Activated CD4-positive, alpha-beta T cell treated with anti-CD3 and anti-CD28 coated beads for 24 hours (primary cell): ENCODE measurements around the gene GRIP2.

Experiments used
- DNase-seq, 2 donors: peaks; one replicate each; pipeline ENCODE4 v3.0.0-alpha.2; 2020; ENCODE audit warnings: low read depth in 2 of 2

GRIP2 gene

DNA sequence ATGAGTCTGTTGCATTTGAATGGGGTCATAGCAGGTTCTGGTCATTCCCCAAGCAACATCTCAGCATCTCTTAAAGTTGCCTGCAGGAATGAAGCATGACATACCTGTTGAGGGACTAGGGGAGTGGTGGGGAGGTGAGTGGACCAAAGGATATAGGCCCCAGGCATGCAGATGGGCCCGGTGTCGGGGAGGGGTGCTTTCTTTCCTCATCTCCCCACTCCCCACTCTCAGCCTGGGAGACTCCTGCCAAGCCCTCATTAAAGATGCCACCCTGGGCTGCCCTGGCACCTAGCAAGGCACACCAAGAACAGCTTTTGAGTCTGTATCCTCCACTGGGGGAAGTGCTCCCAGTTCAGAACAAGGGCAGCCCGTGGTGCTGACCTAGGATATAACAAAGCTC, 54.2 kb downstream of the GRIP2 start:
- no peak for DNase-seq

DNA sequence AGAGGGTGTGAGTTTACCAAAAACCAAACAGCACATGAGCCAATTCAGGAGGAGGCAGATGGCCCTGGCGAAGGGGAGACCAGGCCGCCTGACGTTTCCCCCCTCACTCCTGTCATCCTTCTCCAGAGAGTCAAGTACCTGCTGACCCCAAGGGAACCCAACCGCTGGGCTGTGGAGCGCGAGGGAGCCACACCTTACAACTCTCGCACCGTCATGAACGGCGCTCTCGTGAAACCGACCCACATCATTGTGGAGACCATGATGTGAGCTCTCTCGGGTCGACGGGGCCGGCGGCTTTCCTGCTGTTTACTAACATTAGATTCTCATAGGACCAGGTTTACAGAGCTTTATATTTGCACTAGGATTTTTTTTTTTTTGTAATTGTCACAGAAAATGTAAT, 55.4 kb downstream of the GRIP2 start:
- DNase-seq: no peak

DNA sequence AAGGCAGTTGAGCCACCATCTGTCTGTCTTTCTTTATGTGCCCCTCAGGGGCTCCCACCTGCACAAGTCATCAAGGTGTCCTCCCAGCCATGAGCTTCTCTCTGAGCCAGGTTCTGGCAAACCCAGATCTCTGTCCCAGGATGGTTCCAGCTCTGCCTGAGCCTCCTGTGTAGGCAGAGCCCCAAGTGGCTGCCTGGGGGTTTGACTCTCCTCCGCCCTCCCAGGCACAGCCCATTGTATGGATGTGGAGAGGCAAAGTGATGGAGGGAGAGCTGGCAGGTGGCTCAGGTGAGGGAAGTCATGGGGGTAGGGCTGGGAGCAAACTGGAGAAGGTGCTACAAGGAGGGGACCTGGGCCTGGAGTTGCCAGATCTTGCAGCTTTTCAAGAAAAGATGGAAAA, 56.9 kb downstream of the GRIP2 start:
- DNase-seq: no peak

DNA sequence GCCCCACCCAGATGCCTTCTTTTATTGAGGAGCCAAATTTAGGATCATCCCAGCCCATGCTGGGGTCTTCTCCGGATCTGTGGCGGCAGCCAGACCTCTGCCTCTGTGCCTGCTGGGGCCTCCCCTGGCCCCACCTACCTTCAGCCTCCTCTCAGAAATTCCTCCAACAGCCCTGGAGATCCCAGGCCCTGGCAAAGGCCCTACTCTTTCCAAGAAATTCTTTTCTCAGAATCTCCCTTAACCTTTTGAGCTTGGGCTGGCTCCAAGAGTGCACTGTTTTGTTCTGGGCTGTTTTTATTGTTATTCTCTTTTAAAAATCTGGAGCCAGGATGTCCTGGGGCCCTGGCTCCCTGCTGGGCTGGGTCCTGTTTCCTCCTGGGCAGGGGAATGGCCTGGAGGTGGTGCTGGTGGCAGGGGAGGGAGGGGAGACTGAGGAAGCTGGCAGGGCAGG, 57.8 kb downstream of the GRIP2 start:
- no peak for DNase-seq

DNA sequence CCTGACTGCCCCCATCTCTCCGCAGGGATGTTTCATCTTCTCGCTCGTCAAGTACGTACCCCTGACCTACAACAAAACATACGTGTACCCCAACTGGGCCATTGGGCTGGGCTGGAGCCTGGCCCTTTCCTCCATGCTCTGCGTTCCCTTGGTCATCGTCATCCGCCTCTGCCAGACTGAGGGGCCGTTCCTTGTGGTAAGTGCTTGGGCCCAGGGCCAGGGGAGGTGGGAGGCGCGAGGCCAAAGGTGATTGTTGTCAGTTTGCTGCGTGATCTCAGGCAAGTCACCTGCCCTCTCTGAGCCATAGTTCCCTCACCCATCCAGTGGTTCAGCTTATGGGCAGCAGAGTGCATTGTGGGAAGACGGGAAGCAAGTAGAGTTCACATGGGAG, 58.5 kb downstream of the GRIP2 start:
- no peak for DNase-seq

DNA sequence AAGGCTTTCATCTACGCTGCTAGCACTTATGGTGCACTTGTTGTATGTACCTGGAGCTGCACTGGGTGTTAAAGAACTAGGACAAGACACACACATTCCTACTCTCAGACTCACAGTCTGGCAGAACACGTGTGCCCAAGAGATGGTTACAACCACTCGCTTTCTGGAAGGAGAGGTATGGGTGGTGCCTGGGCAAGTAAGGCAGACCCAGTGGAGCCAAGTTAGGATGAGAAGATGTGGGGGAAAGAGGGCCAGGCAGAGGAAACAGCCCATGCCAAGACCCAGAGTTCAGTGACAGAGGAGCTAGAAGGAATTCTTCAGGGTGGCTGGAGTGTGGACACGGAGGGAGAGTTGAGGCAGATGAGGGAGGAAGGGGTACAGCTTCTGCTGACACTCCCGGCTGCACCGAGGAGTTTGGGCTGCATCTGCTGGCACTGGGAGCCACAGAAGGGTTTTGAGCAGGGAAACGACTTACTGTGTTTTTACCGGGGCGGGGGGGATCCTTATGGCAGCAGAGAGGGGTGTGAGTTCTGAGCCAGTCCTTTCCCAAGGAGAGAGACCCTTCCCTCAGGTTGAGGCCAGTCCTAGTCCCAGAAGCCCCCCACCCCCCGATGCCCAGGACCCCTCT, 59.0 kb downstream of the GRIP2 start:
- DNase-seq: no peak

DNA sequence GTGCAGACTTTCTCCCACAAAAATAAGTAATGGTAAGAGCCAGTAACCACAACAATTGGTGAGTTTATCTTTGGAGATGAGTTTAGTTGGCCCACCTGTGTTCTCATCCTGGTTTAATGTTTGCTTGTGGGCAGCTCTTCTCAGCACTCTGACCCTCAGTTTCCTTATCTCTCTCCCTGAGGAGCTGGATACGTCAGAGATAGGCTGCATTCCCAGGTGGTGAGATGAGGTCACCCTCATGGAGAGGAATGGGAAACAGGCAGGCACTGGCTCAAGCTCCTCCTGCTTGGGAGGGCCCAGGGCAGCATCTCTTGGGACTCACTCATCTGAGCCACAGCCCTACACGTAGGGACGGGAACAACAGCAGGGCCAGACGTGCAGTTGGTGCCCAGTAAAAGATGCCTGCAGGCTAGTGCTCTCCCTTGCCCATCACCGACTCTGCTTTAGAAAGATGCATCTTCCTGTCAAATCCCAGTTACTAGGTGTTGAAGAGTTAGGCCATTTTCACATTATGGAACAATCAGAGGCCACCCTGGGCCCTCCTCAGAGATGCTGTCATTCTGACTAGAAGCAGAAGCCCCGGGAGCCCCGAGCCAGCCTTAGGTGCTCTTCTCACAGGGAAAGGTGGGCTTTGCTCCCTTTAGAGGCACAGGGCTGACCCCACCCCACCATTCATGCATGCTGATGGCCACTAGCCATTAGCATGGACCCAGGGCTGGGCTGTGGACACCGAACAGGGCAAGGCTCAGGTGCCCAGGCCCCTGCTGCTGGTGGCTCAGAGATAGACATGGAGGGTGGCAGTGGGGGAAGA, 59.7 kb downstream of the GRIP2 start:
- no peak for DNase-seq

DNA sequence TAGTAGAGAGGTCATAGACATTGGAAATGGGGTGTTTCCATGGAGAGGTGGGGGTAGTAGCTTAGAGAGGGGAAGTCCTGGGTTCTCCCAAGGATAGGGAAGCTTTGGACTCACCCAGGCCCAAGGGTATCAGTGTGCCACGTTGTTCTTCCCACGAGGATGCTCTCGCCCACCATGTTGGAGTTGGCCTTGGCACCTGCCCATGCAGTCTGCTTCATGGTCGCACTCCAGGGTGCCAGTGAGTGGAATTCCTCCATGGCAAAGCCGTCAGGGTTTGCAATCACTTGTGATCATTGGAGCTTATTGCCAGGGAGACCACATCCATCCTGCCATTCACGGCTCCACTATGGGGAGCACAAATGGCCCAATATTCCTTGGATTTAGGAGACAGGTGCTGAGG, 60.6 kb downstream of the GRIP2 start:
- DNase-seq: no peak

DNA sequence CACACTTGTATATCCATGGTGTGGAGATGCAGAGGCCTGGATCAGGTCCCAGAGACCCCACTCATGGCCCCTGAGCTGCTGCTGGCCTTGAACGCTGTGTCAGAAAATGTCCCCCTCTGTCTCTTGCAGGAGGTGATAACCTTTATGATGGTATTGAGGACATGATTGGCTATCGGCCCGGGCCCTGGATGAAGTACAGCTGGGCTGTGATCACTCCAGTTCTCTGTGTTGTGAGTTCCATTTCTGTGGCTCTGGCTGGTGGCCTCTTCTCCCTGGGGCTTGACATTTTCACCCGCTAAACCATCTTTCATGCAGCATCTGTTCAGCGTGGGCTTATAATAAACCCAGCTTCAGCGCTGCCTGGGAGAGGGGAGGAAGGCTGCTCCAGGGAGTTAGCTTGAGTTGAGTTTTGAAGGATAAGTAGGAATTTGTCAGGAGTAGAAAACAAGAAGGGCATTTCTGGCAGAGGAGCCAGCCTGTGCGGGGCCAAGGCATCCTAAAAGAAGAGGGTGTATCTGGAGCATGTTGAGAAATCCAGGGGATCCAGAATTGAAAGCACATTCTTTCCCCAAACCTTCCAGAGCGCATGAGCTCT, 61.1 kb downstream of the GRIP2 start:
- no peak for DNase-seq

DNA sequence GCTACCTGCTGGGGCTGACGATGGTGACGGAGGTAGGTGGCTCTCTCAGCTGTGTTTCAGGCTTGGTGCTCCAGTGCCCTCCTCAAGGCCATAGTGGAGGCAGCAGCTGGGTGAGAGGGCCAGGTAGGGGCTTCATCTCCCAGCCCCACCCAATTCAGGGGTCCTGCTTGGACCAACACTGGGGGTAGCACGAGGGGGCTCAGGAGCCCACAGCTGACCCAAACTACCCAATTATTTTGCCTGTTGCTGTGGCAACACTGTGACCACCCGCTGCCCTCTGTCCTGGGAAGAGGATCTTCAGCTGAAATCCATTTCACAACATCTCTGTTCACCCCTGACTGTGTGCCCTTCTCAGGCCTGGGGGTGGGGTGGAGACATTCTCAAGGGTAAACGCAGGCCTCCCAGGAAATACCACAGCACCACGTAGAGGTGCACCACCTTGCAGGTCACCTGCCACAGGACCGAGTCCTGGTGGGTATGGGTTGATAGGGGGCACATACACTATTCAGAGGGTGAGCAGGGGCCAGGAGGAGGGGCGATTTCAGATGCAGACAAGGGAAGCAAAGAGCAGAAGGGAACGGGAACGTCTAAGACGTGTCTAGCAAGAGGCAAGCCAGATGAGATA, 62.7 kb downstream of the GRIP2 start:
- DNase-seq: no peak

DNA sequence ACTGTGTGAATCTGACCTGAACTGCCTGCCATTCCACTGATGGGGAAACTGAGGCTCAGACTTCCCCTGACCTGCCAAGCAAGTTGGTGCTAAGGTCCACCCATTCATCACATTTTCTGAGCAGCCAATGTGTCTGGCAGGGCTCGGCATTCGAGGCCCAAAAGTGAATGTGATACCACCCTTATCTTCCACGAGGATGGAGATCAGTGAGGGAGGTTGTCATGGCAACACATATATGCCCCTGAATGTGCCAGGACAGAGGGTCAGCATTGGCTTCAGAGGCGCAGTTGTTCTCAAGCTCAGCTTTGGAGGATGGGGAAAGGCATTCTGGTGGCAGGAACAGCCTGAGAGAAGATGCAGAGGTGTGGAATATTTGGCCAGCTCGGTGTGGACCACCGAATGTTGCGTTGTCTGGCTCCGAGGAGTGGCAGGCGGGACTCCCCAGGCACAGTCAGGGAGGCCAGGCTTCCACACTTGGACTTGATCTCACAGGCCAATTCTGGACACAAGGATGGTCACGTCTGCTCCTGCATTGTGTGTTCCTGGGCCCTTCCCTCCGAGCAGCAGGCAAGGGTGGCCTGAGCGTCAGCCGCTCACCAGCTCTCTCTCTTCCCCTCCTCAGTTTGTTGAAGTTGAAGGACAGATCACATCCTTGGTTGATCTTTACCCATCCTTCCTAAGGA, 63.4 kb downstream of the GRIP2 start:
- no peak for DNase-seq

DNA sequence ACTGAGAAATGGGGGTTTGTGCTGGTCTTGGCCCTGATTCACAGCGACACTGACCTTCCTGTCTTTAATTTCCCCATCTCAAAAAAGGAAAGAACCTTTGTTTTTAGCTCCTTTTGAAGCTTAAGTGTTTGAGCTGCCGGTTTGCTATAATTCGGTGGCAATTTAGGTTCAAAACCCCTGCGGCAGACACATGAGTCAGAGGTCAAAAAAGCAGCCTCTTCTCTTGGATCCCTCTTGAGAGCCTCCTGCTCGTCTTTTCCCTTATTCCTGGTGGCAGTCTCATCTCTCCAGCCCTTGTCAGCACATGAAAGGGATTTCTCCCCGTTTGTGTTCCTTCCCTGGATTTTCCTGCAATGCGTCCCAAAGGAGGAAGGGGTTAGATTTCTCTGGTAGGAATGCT, 64.5 kb downstream of the GRIP2 start:
- no peak for DNase-seq

DNA sequence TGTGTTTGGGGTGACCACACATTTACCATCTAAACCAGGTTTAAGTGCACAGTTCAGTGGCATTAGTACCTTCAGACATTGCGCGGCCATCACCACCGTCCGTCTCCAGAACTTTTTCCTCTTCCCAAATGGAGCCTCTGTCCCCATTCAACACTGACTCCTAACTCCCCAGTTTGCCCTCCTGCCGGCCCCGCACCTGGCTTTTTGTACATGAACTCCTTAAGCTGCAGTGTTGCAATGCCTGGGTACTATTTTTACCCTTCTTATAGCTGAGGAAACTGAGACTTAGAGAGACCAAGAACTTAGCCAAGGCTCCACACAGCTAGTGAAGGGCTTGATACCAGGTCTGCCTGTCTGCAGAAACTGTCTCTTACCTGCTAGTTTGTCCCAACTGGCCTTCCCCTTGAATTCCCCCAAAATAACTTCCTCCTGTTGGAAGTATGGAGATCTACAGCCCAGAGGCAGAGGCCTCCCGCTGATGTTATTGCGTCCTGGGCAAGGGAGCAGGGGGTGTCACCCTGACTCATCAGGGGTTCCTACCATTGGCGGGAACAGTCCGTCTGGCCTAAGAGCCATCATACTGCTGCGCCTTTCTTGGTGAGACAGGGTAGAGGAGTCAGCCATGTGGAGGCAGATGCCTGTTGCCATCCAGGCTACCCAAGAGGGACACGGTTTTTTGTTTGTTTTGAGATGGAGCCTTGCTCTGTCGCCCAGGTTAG, 65.6 kb downstream of the GRIP2 start:
- no peak for DNase-seq

DNA sequence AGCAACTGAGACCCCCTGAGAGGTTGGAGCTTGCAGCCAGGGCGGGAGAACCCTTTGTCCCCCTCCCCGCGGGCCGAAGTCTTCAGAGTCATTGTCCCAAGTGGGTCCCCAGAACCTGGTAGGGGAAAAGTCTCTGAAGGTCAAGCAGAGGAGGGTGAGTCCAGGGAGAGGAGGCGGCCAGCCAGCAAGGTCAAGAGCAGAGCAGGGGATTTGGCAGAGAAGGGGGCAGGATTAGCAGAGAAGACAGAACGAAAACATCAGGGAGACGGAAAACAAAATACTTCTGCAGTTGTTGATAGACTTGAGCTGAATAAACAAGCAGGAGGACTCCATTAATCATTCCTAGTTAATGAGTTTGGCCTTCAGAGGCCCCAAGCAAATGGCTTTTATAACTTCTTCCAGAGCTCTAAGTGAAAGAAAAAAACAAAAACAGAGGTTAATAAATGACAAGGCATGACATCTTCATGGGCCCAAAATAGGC, 66.7 kb downstream of the GRIP2 start:
- no peak for DNase-seq

DNA sequence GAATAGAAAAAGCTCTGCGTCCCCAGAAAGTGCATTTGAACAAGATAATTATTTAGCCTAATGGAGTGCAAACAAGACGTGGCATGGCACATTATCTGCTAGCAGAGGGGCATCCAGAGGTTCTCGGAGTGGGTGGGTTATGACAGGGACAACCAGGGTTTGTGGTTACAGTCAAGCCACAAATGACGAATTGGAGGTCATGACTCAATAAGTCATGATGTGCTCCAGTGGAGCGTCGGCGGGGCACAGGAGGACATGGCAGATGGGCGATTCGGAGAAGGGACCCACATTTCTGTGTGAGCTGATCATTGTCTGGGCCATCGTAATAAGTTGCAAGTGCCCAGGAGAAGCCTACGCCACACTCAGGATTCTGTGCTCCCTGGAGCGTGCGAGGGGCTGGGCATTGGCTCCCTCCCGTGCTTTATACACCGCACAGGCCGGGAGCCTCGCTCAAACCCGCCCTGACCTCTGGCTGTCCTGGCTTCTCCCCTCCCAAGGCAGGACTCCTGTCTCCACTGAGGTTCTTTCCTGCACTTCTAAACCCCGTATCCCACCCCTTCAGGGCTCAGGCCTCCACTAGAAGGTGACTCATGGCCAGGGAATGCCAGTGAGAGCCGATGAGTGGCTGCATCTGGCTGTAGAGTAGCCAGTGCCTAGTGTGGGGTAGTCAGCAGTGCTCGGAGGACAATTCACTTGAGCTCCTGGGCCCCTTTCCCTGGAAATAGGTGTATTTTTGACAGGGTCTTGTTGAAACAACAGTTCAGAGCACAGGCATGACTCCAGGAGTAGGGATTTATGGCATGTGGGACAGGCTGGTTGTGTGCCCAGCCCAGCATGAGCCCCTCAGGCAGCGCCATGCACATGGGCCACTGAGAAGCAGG, 67.4 kb downstream of the GRIP2 start:
- DNase-seq: no peak

DNA sequence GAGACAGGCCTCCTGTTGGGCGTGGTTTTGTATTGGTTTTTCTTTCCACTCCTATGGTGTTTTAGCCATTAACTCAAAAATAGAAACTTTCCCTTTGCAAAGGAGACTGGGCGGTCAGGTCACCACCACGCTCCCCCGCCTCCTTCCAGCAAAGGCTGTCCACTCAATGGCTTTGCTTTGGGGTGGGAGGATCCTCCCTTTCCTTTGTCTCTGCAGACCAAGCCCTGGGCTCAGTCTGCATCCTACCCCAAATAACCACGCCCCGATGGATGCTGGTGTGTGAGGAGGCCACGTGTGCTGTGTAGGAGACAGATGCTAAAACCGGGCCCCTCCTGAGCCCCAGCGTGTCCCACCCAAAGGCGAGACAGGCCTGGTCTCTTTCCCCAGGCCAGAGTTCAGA, 68.5 kb downstream of the GRIP2 start:
- DNase-seq: no peak

DNA sequence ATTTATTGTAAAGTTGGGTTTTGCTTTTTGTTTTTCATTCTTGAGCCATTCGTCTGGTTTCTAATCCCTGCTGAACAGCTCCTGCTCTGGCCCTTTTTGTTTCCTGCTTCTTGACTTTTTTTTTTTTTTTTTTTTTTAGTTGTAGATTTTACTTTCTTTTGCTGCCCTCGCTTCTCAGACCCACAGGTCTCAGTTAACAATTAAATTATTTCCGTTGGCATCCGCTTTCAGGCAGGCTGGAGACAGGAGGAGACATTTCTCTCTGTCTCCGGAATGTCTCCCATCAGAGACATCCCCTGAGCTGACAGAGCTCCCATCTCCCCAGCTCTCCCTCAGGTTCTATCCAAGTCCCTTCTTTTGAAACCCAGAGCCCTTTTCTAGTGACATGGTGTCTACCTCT, 69.1 kb downstream of the GRIP2 start:
- DNase-seq: no peak

DNA sequence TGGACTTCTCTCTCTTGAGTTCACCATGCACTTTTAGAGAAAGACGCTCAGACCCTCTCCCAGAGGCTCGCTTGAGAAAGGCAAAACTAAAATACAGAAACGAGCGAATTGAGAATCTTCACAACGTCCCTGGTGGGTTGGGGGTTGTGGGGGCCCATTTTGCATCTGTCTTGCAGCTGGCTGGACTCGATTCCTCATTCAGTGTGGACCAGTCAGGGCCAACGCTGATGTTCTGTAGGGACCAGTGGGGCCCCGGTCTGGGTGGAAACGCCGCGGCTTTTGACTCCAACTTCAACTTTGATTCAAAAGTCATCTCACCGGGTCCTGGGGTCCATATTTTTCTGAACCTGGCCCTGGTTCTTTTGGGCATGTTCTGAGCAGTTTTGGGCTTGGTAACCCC, 69.7 kb downstream of the GRIP2 start:
- DNase-seq: no peak

DNA sequence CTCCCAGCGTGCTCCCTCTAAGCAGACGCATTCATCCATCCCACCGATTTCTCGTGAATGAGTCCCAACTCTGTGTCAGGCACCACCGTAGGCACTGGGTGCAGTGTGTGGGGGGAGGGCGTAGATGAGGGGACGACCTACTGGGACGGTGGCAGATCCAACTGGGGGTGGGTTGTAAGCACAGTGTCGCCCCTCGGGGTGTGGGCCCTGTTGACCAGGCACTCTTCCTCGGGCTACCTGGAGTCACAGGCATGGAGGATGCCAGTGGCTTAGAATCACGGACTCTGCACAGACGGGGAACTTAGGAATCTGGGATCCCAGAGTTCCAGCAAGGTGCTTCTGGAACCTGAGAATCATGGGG, 71.5 kb downstream of the GRIP2 start:
- no peak for DNase-seq

DNA sequence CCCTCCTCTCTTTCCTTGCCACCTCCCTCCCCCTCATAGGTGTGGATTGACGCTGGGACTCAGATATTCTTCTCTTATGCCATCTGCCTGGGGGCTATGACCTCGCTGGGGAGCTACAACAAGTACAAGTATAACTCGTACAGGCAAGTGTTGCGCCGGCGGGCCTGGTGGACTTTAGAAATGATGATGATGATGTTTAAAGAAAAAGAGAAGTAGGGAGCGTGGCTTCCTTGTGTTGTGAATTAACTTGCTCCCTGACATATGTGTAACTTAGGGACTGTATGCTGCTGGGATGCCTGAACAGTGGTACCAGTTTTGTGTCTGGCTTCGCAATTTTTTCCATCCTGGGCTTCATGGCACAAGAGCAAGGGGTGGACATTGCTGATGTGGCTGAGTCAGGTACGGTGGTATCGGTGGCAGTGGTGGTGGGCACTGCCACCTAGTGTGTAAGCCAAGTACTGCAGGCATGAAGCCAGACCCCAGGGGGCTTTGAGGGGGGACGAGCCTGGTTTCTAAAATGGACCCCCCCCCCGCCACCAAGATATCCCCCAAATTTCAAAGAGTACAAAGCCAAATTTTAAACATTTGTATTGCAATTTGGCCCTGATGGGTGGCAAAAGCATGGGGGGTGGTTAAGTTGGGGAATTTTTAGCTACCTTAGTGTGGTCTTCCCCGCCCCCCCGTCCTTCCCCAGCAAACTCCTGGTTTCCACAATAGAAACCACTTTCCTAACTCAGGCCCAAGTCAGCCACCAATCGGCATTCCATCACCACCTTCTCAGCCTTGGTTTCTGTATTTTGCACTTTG, 72.1 kb downstream of the GRIP2 start:
- DNase-seq: peak; percentile 10 to 17
